MM.1S (cell line): Measurements from ENCODE around the gene PRPF6.

Experiments used
- CTCF ChIP-seq: fragments of 300-600 bp; sonication (generic); IDR thresholded peaks from 2 replicates; pipeline ENCODE4 v1.5.1; 2016; ENCODE audit warnings: antibody characterized with exemption, low read length, mixed read lengths
- EZH2 ChIP-seq: fragments of 300-600 bp; sonication (generic); optimal IDR thresholded peaks from 2 replicates; pipeline ENCODE3; 2017; ENCODE audit warnings: low read depth, mild to moderate bottlenecking, antibody characterized with exemption, low read length, mixed read lengths

DNA sequence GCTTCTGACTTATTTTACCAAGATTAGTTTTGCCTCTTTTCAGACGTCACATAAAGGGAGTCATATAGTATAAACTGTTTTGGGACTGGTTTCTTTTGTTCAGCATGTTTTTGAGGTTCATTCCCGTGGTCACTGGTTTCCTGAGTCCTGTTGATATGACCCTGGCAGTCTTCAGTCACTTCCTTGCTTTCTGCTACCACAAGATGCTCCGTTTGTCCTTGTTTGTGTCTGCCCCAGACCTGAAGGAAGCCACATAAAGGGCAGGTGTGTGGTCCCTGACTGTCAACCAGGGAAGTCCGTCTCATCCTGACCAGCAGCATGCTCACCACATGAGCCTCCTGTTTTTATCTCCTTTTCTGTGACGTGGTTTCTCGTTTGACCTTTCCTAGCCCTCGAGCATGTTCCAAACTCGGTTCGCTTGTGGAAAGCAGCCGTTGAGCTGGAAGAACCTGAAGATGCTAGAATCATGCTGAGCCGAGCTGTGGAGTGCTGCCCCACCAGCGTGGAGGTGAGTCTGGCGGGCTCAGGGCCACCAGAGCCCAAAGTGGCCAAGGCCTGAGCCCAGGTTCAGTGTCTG lies 29.0 kb downstream of the PRPF6 start:
- TF ChIP-seq EZH2 (no peak), CTCF (no peak)
